ENCODE measurements around the gene KLHL3.

- TF ChIP-seq, protein P1, sequence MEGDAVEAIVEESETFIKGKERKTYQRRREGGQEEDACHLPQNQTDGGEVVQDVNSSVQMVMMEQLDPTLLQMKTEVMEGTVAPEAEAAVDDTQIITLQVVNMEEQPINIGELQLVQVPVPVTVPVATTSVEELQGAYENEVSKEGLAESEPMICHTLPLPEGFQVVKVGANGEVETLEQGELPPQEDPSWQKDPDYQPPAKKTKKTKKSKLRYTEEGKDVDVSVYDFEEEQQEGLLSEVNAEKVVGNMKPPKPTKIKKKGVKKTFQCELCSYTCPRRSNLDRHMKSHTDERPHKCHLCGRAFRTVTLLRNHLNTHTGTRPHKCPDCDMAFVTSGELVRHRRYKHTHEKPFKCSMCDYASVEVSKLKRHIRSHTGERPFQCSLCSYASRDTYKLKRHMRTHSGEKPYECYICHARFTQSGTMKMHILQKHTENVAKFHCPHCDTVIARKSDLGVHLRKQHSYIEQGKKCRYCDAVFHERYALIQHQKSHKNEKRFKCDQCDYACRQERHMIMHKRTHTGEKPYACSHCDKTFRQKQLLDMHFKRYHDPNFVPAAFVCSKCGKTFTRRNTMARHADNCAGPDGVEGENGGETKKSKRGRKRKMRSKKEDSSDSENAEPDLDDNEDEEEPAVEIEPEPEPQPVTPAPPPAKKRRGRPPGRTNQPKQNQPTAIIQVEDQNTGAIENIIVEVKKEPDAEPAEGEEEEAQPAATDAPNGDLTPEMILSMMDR (IDR thresholded peaks at IDR 0.05) = no peak
- TF ChIP-seq POLR2A (IDR thresholded peaks at IDR 0.05) (no peak), EP300 (IDR thresholded peaks at IDR 0.05) (no peak), POLR2AphosphoS5 (IDR thresholded peaks at IDR 0.05) (no peak)
Observed at GRCh38 chr5:137737349-137738131, 1.7 kb upstream of the KLHL3 start.

Data from suprapubic skin (tissue), 4 donors.